H9 (cell line): Measurements from ENCODE around the gene GOLT1A. TPM values are rescaled to one million over a fixed set of nuclear protein-coding genes. Genes with fewer than 3 reads are reported as not detected.

Experiments used
- DNase-seq: peaks from one replicate; pipeline ENCODE4 v3.0.0-alpha.2; 2017
- H2AFZ ChIP-seq: one replicate; pipeline ENCODE4 v1.6.1; 2013; ENCODE audit warnings: mild to moderate bottlenecking, low read length, control low read depth, moderate library complexity
- H2AK5ac ChIP-seq: 2 replicates; pipeline ENCODE4 v1.6.1; 2013; ENCODE audit warnings: low read length, control low read depth, mixed read lengths; ENCODE audit not compliant: insufficient read length
- H2BK120ac ChIP-seq: one replicate; pipeline ENCODE4 v1.6.1; 2013; ENCODE audit warnings: low read depth, mild to moderate bottlenecking, low read length, control low read depth, inconsistent platforms; ENCODE audit not compliant: poor library complexity, severe bottlenecking
- H2BK12ac ChIP-seq: 2 replicates; pipeline ENCODE4 v1.6.1; 2013; ENCODE audit warnings: low read length, control low read depth, mixed read lengths, low read depth; ENCODE audit not compliant: insufficient read length
- H2BK15ac ChIP-seq: 2 replicates; pipeline ENCODE4 v1.6.1; 2013; ENCODE audit warnings: low read depth, low read length, control low read depth
- H2BK20ac ChIP-seq: one replicate; pipeline ENCODE4 v1.6.1; 2013; ENCODE audit warnings: low read depth, mild to moderate bottlenecking, low read length, control low read depth, inconsistent platforms; ENCODE audit not compliant: poor library complexity, severe bottlenecking
- H2BK5ac ChIP-seq: 2 replicates; pipeline ENCODE4 v1.6.1; 2013; ENCODE audit warnings: low read length, control low read depth, mixed read lengths; ENCODE audit not compliant: insufficient read length
- H3K14ac ChIP-seq: 2 replicates; pipeline ENCODE4 v1.6.1; 2013; ENCODE audit warnings: low read length, control low read depth; ENCODE audit not compliant: insufficient read depth
- H3K18ac ChIP-seq: 2 replicates; pipeline ENCODE4 v1.6.1; 2013; ENCODE audit warnings: low read depth, mild to moderate bottlenecking, mixed read lengths, low read length, control low read depth; ENCODE audit not compliant: insufficient read length
- H3K23ac ChIP-seq: 2 replicates; pipeline ENCODE4 v1.6.1; 2013; ENCODE audit warnings: low read length, control low read depth, mixed read lengths, low read depth; ENCODE audit not compliant: insufficient read length
- H3K23me2 ChIP-seq: 2 replicates; pipeline ENCODE4 v1.6.1; 2013; ENCODE audit warnings: low read depth, mild to moderate bottlenecking, mixed read lengths, low read length, control low read depth; ENCODE audit not compliant: insufficient read length, poor library complexity, severe bottlenecking
- H3K27ac ChIP-seq: 2 replicates; pipeline ENCODE4 v1.5.1; 2013; ENCODE audit warnings: low read length, control low read depth, mixed read lengths, low read depth; ENCODE audit not compliant: insufficient read length
- H3K27me3 ChIP-seq: 2 replicates; pipeline ENCODE4 v1.6.1; 2013; ENCODE audit warnings: low read length, control low read depth, inconsistent platforms; ENCODE audit not compliant: insufficient read depth
- H3K4ac ChIP-seq: 2 replicates; pipeline ENCODE4 v1.6.1; 2013; ENCODE audit warnings: low read depth, mild to moderate bottlenecking, control low read depth, inconsistent platforms, low read length, moderate library complexity
- H3K4me1 ChIP-seq: 2 replicates; pipeline ENCODE4 v1.6.1; 2013; ENCODE audit warnings: low read length, control low read depth, inconsistent platforms; ENCODE audit not compliant: insufficient read depth
- H3K4me2 ChIP-seq: 2 replicates; pipeline ENCODE4 v1.6.1; 2013; ENCODE audit warnings: low read length, control low read depth, mixed read lengths; ENCODE audit not compliant: insufficient read length, insufficient read depth
- H3K56ac ChIP-seq: 2 replicates; pipeline ENCODE4 v1.6.1; 2013; ENCODE audit warnings: low read depth, mild to moderate bottlenecking, mixed read lengths, low read length, control low read depth; ENCODE audit not compliant: insufficient read length
- H3K79me1 ChIP-seq: 2 replicates; pipeline ENCODE4 v1.6.1; 2013; ENCODE audit warnings: low read depth, mild to moderate bottlenecking, moderate library complexity, low read length, control low read depth, inconsistent platforms; ENCODE audit not compliant: insufficient read depth, poor library complexity, severe bottlenecking
- H3K79me2 ChIP-seq: 2 replicates; pipeline ENCODE4 v1.6.1; 2013; ENCODE audit warnings: low read length, control low read depth, inconsistent platforms; ENCODE audit not compliant: insufficient read depth
- H3K9ac ChIP-seq: 2 replicates; pipeline ENCODE4 v1.6.1; 2013; ENCODE audit warnings: low read length, control low read depth, mixed read lengths; ENCODE audit not compliant: insufficient read length; ENCODE audit errors: extremely low read depth
- H3K9me3 ChIP-seq: one replicate; pipeline ENCODE4 v1.6.1; 2013; ENCODE audit warnings: low read depth, low read length, inconsistent platforms; ENCODE audit not compliant: control insufficient read depth
- H3T11ph ChIP-seq: one replicate; pipeline ENCODE4 v1.6.1; 2013; ENCODE audit warnings: mild to moderate bottlenecking, low read length, control low read depth, inconsistent platforms
- H4K20me1 ChIP-seq: one replicate; pipeline ENCODE4 v1.6.1; 2013; ENCODE audit not compliant: control insufficient read depth, insufficient read length, insufficient read depth
- H4K5ac ChIP-seq: 2 replicates; pipeline ENCODE4 v1.6.1; 2013; ENCODE audit warnings: low read depth, mild to moderate bottlenecking, mixed read lengths, low read length, control low read depth; ENCODE audit not compliant: insufficient read length
- H4K8ac ChIP-seq: replicated peaks from 2 replicates; pipeline ENCODE4 v1.6.1; 2013; ENCODE audit warnings: low read length, control low read depth, mixed read lengths, low read depth; ENCODE audit not compliant: insufficient read length
- H4K91ac ChIP-seq: 2 replicates; pipeline ENCODE4 v1.6.1; 2013; ENCODE audit warnings: low read depth, mild to moderate bottlenecking, moderate library complexity, mixed read lengths, low read length, control low read depth; ENCODE audit not compliant: insufficient read length
- H3K27ac Mint-ChIP-seq, 3 experiments: 2 replicates in 2 of 3; 3 replicates in 1 of 3; pipeline ENCODE4 v1.8.0; 2020 to 2021; ENCODE audit warnings: mixed read lengths in 3 of 3, mild to moderate bottlenecking in 1 of 3, moderate library complexity in 1 of 3
- H3K27me3 Mint-ChIP-seq: 2 replicates; pipeline ENCODE4 v1.8.0; 2021; ENCODE audit warnings: low read depth, mild to moderate bottlenecking, moderate library complexity, mixed read lengths
- H3K36me3 Mint-ChIP-seq, 3 experiments: 2 replicates in 2 of 3; 3 replicates in 1 of 3; pipeline ENCODE4 v1.8.0; 2020 to 2021; ENCODE audit warnings: low read depth in 3 of 3, mixed read lengths in 3 of 3; ENCODE audit not compliant: insufficient read depth in 1 of 3
- H3K4me1 Mint-ChIP-seq, 2 experiments: 2 replicates each; pipeline ENCODE4 v1.8.0; 2020; ENCODE audit warnings: mixed read lengths in 2 of 2
- H3K4me3 Mint-ChIP-seq, 2 experiments: 2 replicates in 1 of 2; 3 replicates in 1 of 2; pipeline ENCODE4 v1.8.0; 2020 to 2021; ENCODE audit warnings: mild to moderate bottlenecking in 2 of 2, mixed read lengths in 2 of 2, moderate library complexity in 1 of 2
- H3K9me3 Mint-ChIP-seq, 2 experiments: 2 replicates in 1 of 2; 3 replicates in 1 of 2; pipeline ENCODE4 v1.8.0; 2020; ENCODE audit warnings: mild to moderate bottlenecking in 2 of 2, mixed read lengths in 2 of 2, moderate library complexity in 1 of 2
- CTCF ChIP-seq: fragments of 200-600 bp; sonication (generic); conservative IDR thresholded peaks from 3 replicates; pipeline ENCODE4 v1.8.0; 2021; ENCODE audit warnings: antibody characterized with exemption, mild to moderate bottlenecking
- WGBS: extraction: QIAGEN DNeasy Blood & Tissue Kit; methylation state at CpG from one replicate; pipeline ENCODE4 v1.1.7; 2013; ENCODE audit warnings: missing lambda C conversion rate, low lambda C conversion rate, mixed read lengths; ENCODE audit not compliant: insufficient read length; ENCODE audit errors: extremely low coverage; 5-methylcytosine and 5-hydroxymethylcytosine counted together
- total RNA-seq: library from RNA; stranded (reverse); gene quantifications from 2 replicates; pipeline ENCODE4 v1.2.1, GENCODE V29; 2021

GOLT1A gene
- total RNA-seq, 1 experiment from 2014 or later: 4.2 TPM

DNA sequence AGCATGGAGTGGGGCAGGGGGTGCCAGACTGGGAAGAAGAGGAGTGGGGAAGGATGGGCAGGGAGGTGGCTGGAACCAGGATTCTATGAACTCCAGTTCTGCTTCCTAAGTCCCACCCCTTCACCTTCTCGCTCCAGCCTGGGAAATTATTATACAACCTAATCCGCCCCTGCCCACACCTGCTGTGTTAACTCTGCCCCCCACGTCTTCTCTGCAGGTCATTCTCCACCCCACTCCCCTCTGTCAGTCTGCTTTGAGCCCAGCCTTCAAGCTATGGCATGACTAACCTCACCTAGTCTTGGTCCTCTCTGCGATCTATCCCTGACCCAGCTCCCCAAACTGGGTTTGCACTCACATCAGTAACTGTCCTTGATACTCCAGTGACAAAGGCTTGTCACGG, 46.0 kb upstream of the GOLT1A start:
- Histone ChIP-seq H3K27me3 (no peaks in the 10 kb centered on the region), H2BK12ac (no peak overlapping the region), H2AFZ (no peak overlapping the region), H2BK120ac (no peak overlapping the region), H3K4me2 (no peak overlapping the region), H2BK15ac (no peak overlapping the region), H3K79me1 (no peaks in the 10 kb centered on the region), H3K23ac (no peak overlapping the region), H3K27ac (no peak overlapping the region), H3K9me3 (no peaks in the 10 kb centered on the region), H4K5ac (no peak overlapping the region), H2BK20ac (no peak overlapping the region), H3K9ac (no peak overlapping the region), H4K20me1 (no peaks in the 10 kb centered on the region), H3K4me1 (peaks cover 2% of the 10 kb centered on the region), H3K79me2 (no peaks in the 10 kb centered on the region), H3K14ac (no peak overlapping the region), H4K8ac (no peak overlapping the region), H2BK5ac (no peak overlapping the region), H4K91ac (no peak overlapping the region), H3K18ac (no peak overlapping the region), H3K56ac (no peak overlapping the region), H3K23me2 (no peaks in the 10 kb centered on the region), H2AK5ac (no peak overlapping the region), H3T11ph (no peak overlapping the region), H3K4ac (no peak overlapping the region)
- H3K27ac Mint-ChIP-seq: no peak overlapping the region; a peak in 1 of 7 replicates
- no peak overlapping the region for H3K4me3 Mint-ChIP-seq
- H3K9me3 Mint-ChIP-seq: no peaks in the 10 kb centered on the region
- H3K27me3 Mint-ChIP-seq: peaks cover 3% of the 10 kb centered on the region
- H3K4me1 Mint-ChIP-seq: peaks cover 30 to 33% of the 10 kb centered on the region in 2 experiments
- no peak for DNase-seq
- WGBS: no CpG with 5 or more reads among the region's 5 CpGs
- peaks cover 0 to 15% (median 0%) of the 10 kb centered on the region in 3 experiments; a peak in 3 of 7 replicates for H3K36me3 Mint-ChIP-seq
- no peak for TF ChIP-seq CTCF
